GM19328 (cell line): ENCODE data around the gene CD226.
"Not testable (repeated sequence)": the region's sequence is repeated elsewhere in the genome, so short reads cannot be mapped to it uniquely, and the experiment has no call there.

Experiments used
- ATAC-seq: cut with Tn5 transposase; IDR thresholded peaks from one replicate; pipeline ENCODE4 v1.9.1; 2021; ENCODE audit warnings: mild to moderate bottlenecking, moderate library complexity; ENCODE audit not compliant: unreplicated experiment

CD226 gene

DNA sequence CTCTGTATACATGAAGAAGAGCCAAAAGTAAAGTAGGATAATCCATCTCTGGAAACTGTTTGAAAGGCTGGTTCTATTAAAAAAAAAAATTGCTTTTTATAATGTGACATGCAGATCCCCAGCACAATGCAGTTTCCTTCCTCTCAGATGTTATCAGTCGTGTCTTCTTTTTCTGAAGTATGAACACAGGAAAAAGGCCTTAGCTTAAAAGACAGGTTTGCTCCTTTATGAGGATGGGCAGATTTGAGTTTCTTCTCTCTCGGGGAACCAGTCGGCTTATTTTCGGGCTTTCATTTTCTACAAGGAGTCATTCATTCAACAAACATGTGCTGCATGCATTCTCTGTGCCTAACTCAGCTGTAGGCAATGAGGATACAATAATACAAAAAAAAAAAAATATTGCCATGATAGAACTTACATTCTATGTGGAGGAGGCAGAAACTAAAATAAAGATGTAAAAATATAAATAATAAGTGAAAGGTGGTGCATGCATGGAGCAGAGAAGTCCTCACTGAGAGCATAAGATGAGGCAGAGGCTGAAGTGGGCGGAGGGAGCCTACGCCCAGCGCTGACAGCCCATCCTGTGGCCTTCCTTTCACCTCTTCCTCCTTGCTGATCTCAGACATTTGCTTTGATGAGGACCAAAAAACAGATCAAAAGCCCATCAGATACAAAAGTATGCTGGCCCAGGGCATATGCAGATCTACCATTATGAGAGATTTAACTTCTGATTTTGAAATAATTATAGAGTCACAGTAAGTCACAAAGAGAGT, at the start of gene CD226:
CD226 (minus strand) TSS at position 513 of the 773 bp plus-strand sequence; CDS start at position 46, 467 bp downstream.
- ATAC-seq: peak; percentile 30

DNA sequence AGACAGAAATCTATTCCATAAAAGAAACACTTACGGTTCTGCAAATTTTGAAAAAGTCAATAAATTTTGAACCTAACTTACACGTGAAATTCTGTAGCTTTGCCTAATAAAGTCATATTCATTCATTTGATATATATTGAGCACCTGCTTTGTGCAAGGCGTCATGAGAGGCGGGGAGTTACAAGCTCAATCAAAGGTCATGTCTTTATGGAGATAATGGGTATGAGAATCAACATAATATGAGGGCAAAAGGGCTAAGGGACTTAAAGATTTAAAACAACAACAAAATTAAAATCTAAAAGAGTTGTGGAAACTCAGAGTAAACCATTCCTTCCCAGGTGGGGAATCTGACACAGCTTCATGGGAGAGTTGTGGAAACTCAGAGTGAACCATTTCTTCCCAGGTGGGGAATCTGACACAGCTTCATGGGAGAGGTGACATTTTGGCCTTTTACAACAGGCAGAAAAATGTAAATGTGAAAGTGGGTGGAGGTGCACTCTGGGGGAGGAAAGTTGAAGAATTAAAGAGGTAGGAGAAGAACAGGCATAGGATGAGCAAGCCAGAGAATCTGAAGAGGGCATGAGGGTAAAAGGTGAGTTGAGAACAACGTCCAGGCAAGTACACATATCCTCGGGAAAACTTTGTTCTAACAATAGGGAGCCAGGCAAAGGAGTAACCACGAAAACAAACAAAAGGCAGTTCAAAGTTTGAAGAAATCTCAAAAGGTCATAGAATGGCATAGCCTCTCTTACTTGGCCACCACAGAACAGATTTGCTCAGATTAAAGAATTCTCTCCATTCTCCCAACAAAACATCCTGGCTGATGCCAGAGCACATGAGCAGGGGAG, 49.5 kb upstream of the CD226 start:
- no peak for ATAC-seq

- ATAC-seq: no peak
These were observed 48.7 kb upstream of the CD226 start for GRCh38 chr18:69996417-69996816.

DNA sequence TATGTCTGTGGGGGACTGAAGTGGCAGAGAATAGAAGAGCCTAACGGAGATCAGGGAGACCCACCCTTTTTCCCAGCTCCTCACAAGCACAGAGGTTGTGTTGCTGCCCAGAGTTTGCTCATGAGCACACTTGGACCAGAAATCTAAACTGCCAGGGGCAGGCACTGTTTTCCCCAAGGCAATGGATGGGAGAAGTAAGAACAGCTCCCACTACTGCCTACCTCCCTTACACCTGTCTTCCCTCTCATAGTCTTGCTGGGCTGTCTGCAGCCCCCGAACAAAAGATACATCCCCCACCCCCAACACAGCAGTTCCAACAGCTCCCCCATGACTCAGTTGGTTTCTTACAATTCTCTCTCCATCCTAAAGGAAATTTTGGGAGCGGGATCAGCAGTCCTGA, 48.1 kb upstream of the CD226 start:
- no peak for ATAC-seq

- ATAC-seq: no peak
These were observed 45.1 kb upstream of the CD226 start for GRCh38 chr18:69992776-69993175.

DNA sequence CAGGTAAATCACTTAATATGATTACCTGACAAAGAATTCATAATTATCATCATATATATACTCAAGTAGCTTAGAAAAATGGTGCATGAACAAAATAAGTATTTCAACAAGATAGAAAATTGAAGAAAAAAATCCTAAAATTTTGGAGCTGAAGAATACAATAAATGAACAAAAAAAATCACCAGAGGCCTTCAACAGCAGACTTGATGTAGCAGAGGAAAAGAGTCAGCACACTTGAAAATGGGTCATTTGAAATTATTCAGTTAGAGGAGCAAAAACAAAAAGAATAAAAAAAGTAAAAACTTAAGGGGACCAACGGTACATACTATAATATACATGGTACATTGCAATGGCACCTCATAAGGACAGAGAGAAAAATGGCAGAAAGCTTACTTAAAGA, 40.2 kb upstream of the CD226 start:
- ATAC-seq: no peak

DNA sequence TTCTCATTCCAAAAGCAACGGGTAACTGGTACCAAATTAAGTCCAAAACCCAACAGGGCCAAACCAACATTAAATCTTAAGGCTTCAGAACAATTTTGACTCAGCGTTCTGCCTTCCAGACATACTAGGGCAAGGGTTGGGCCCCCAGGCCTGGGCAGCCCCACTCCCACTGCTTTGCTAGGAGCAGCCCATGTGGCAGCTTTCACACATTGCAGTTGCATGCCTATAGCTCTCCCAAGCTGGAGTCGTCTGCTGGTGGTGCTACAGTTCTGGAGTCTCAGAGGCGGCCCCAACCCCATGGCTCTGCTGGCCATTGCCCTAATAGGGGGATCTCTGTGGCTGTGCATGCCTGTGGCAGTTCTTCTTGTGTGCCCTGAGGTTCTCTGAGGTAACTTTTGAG, 37.6 kb upstream of the CD226 start:
- ATAC-seq: no peak

GRCh38 chr18:69982417-69982816, 34.7 kb upstream of the CD226 start:
- no peak for ATAC-seq

DNA sequence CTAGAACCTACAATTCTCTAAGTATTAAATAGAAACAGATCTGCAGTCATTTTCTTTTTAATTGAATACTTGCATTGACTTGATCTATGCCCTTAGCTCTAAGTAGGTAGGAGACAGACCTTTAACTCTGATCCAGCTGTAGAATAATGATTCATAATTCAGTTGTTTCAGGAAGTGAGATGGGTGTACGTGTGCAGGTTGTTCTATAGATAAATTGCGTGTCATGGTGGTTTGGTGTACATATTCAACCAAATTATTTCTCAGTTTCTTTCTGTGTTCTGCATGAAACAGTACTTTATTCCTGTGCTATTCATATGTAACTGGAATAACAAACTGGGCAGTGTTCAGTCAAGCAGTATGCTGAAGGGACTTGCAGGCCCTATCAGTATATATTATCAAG, 34.3 kb upstream of the CD226 start:
- peak; percentile 57 for ATAC-seq

DNA sequence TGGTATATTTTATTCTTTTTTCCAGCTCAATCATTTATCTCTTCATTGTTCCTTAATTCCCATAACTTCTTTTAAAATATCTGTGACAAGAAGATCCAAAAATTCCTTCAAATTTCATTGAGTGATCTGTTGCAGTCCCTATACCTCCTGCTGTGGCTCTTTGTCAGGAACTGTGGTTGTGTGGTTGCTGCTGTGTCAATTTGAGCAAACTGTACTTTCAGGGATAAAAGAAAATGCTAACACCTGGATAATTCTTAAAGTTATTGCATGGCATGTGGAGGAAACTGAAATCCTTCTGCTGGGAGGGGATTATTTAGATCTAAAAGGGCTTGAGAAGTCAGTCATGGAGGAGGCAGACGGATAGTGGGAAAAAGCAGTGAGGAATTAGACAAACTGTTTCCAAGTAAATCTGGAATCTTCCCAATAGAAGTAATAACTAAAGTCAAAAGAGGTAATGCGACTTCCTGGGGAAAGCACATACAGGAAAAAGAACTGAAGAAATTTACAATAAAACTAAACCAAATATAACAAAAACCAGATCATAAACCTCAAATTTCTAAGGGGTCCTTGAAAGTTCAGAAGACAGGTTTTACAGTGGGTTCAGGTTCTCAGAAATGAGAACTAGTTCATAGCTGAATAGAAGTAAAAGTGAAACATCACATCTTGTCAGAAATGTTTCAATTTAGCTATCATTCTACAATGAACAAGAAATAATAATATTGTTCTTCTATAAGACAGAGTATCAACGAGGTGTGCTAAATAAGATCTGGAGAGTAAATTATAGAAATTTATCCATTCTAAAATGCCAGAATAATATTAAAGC, 33.5 kb upstream of the CD226 start:
- ATAC-seq: no peak

DNA sequence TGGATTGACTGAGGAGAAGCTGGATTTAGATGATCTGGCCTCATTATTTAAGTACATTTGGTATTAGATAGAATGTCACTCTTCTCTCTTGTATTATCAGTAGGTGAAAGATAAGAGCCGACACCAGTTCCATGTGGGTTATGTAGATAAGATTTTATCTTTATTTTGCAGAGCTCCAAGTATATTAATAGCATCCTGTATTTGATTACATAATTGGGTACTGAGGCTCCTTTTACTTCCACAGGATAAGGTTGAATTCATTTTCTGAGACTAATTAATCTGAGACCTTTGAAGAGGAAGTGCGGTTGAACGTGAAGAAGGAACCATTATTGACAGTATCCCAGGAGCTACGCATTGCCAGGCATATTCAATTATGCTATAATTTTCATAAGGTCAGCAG, 32.8 kb upstream of the CD226 start:
- no peak for ATAC-seq

- peak; percentile 56 for ATAC-seq
These were observed 31.4 kb upstream of the CD226 start for GRCh38 chr18:69978732-69979715.

DNA sequence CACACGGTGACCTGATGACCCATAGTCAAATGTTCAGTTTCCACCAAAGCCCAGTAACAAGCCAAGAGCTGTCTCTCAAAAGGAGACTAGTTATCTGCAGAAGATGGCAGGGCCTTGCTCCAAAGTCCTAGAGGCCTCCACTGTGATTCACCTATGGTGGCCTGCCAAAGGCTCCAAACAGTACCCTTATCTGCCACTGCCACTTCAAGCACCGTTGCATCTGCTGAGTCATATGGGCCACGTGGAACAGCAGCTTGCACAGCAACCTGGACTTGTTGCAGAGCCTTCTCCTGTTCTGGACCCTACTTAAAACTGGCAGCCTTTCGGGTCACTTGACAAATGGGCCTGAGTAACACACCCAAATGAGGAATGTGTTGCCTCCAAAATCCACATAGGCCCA, 27.6 kb upstream of the CD226 start:
- not testable (repeated sequence) for ATAC-seq

- no peak for ATAC-seq
These were observed 26.7 kb upstream of the CD226 start for GRCh38 chr18:69974365-69974764.

- no peak for ATAC-seq
These were observed 21.8 kb upstream of the CD226 start for GRCh38 chr18:69969491-69969890.

- ATAC-seq: no peak
These were observed 20.4 kb upstream of the CD226 start for GRCh38 chr18:69968039-69968438.

- ATAC-seq: no peak
These were observed 15.5 kb upstream of the CD226 start for GRCh38 chr18:69963196-69963595.

GRCh38 chr18:69961718-69962117, 14.0 kb upstream of the CD226 start:
- no peak for ATAC-seq

- peak; percentile 53 for ATAC-seq
These were observed 10.7 kb upstream of the CD226 start for GRCh38 chr18:69958422-69958821.

DNA sequence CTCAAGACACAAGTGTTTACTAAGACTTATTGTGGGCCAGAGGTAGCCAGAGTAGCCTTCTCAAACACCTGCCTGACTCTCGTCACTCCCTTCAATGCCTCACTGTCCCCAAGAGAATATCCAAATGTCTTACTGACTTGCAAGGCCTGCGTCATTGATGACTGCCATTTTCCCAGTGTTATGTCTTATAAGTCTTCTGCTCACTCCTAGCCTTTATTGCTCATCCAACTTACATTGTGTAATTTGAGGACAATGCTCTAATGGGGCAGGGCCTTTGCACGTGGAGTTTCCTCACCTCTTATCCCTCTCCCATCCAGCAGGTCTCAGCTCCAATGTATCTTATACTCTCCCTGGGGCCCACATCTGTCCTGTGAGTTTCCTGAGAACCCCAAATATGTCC, 10.1 kb upstream of the CD226 start:
- no peak for ATAC-seq
